ENCODE data around the gene DAB1.

DAB1 gene

DNA sequence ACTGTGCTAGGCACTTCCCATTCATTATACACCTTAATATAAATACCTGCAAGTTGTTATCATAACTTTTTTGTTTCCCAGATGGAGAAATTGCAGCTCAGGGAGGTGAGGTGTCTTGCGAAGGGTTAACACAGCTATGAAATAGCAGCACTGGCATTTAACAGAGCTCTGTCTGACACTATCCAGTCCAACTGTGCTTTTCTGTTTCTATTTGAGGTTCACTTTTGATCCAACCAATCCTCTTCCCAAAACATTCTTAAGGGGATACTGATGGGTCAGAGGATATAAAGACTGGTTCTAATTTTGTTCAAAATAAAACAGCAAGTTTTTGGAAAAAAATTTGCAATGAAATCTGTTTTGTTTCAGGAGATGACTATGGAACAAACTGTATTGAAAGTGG, 411.5 kb downstream of the DAB1 start:
- FAIRE-seq: no peak

GRCh38 chr1:57010511-57010910, 413.3 kb downstream of the DAB1 start:
- FAIRE-seq: no peak

DNA sequence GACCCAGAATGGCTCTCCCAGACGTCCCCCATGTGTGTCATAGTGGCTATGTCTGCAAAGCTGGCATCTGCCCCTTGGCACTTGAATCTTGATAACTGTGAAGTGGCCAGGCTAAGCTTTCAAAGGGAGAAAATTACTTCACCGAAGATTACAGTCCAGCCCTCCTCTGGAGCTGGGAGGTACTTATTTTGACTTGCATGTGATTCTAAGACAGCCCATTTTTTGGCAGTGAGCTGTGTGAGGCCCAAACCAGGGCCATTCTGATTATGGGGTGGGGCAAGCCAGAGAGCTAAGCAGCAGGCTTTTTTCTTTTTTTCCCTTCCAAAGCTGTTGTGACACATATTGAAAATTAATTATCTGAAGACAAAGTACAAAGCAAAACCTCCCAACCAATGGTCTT, 415.9 kb downstream of the DAB1 start:
- FAIRE-seq: no peak

DNA sequence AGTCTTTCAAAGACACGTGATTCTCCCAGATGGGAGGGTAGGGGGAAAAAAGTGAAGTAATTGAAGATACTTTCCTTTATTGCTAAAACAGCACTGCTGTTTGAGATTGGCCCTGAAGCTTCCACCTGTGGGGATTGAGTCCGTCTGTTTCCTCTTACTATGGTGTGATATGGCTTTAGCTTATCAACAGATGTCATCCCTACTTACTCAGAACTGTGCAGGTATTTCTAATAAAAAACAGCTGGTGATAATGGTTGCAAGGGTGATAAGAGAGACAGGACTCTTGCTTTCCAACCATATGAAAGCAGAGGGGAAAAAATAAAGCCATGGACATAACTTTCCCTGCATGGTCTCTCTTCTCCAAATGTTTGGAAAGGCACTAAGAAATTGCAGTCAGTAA, 416.4 kb downstream of the DAB1 start:
- FAIRE-seq: no peak

DNA sequence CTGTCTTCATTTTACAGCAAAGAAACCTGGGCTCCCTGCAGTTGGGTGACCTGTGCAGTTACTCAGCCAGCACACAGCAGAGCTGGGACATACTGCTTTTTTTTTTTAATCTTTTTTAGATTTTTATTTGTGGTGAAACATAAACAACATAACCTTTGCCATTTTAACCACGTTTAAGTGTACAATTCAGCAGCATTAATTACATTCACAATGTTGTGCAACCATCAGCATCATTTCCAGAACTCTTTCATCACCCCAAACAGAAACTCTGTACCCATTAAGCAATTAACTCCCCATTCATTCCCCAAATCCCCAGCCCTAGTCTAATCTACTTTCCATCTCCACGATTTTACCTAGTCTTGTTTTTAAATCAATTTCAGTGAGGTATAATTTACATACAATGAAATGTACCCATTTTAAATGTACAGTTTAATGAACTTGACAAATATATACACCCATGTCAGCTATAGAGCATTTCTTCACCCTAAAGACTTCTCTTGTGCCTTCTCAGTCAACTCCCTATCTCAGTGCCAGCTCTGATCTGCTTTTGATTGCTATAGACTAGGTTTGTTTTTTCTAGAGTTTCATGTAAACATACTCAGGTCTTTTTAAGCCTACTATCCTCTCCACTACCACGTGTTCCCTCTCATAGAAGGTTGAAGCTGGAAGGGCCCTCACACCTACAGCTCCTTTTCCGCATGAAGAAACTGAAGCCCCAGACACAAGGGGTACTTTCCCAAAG, 420.3 kb downstream of the DAB1 start:
- FAIRE-seq: no peak

DNA sequence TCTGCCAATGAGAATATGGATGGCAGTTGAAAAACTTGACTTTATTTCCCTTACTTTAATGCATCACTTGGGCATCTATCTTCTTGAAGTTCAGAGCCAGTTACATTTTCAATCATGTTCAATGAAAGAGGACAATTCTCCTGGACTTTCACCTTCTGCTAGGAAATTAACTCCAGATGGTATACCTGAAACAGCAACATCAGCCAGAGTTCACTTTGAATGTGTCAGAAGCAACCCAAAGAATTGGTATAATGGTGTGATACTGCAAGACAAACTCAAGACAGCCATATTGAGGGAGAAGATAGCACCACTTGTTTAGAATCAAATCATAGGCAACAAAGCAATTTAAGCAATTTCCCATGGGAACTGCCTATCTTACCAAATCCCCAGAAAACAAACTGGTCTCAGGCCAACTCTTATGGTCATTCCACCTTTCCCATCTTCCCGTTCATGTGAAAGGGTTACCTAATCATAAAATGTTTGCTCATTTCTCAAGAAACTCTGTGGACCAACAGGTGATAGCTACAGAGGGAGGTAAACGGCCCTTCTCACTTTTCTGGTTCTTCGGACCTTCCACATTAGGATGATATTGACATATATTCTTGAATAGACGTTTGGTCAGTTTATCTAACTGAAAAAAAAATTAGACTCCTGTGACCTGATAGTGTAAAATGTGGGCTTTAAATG, 428.3 kb downstream of the DAB1 start:
- FAIRE-seq: no peak

- no peak for FAIRE-seq
Observed at GRCh38 chr1:56993475-56993874, 430.4 kb downstream of the DAB1 start.

GRCh38 chr1:56992318-56993125, 431.3 kb downstream of the DAB1 start:
- FAIRE-seq: no peak

- FAIRE-seq: no peak
Observed at GRCh38 chr1:56991576-56991975, 432.3 kb downstream of the DAB1 start.

GRCh38 chr1:56986397-56986796, 437.5 kb downstream of the DAB1 start:
- no peak for FAIRE-seq

GRCh38 chr1:56985857-56986256, 438.0 kb downstream of the DAB1 start:
- FAIRE-seq: no peak

DNA sequence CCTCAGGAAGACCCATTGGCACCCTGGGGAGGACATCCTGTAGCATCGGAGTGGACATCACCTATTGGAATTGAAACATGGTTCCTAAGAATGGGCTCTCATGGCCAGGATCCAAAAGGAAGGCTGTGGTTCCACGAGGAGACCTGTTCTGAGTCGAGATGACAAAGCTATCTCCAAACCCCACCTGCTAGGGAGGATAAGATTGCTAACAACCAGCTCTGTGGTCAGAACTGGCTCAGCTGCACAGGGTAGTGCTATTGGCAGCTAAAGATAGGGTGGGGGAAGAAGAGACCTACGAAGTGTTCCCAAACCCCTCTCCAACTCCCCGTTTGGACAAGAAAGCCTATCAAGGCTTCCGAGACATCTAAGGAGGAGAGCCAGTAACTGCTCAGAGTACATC, 440.4 kb downstream of the DAB1 start:
- FAIRE-seq: no peak

DNA sequence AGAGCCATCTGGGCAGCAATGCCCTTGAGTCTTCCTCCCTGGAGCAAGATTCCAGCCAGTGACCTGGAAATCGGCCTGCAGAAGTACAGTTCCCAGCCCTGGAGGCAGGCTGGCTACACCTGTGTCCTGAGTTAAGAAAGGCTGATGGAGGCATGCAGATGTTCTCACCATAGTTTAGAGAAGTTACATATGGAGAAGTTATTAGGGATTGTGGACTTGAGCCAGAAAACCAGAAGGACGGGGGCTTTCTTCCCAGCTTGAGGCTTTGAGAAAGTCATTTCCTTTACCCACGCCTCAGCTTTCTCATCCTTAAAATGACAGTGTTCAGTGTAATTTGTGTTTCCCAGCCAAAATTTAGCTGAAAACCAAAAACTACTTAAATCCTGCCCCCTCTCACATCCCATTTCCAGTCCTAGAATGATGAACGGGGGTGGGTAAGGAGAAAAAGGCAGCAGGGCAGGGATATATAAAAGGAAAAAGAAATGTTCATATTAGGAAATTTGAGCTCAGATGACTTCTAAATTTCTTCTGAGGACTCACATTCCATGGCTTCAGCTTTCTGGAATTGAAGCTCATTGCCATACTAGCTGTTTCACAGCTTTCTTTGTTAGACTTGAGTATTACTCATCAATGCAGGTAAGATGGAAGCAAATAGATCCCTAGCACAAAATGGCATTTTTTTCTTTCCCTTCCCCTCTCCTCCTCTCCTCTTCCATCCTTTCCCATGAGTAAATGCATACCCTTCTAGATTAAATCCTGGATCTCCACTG, 443.7 kb downstream of the DAB1 start:
- FAIRE-seq: no peak

DNA sequence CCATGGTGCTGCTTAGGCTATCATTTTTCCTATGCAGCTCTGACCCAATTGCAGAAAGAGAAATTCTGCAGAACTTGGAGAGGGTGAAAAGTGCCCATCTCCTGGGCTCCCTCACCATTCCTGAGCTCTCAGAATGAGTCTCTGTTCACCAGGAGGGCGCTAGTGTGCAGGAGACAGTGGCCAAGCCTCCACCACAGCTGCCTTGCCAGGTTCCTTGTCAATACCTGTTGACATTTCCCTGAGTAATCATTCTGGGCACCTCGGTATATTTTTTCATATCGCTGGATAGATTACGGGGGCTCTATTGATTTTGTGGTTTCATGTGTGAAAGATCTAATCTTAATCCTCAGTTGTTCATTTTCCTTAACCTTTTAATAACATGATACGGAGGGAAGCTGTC, 445.0 kb downstream of the DAB1 start:
- no peak for FAIRE-seq

DNA sequence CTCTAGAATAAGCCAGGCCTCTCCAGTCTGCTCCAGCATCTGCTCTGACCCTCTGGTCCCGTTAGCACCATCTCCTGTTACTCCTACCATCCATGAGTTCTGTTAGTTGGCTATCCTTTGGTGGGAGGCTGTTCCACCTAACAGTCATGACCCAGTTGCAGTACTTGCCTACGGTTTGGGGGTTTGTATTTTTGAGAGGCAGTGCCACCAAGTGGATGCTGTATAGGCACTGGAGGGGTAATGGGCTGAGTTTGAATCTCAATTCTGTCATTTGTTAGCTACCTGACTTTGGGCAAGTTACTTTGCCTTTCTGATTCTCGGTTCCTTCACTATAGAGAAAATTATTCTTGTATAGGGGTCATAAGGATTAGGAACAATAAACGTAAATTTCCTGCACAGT, 445.9 kb downstream of the DAB1 start:
- no peak for FAIRE-seq

DNA sequence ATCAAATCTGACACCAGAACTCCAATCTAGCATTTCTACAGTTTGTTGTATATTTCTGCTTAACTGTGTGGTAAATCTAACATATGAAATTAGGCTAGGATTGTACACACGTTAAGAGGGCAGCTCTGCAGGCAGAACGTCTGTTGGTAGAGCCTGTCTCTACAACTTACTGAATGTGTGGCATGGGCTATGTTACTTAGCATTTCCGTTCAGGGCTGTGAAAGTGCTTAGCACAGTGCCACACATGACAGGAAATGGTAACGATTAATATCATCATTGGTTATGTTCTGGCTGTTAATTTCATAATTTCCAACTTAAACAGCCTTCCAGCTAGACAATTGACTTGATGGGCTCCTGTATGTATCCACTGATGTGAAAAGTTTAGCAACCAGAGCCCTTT, 448.4 kb downstream of the DAB1 start:
- no peak for FAIRE-seq

GRCh38 chr1:56973923-56974742, 449.7 kb downstream of the DAB1 start:
- no peak for FAIRE-seq

DNA sequence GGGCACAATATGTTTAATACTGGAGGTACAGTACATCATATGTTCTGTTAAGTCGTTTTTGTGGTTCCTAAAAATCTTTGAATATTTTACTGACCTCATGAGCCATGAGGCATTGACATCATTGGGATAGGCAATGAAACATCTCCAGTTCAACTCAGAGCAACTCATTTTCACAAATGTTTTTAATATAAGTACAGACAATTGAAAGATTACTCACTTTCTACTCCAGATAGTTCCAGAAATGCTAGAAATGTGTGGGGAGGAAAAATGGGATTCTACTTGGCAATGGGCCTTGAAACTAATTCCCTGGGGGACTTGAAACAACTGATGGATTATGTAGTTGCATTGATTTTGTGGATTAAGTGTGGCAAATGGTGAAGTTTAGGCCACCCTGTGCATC, 450.9 kb downstream of the DAB1 start:
- no peak for FAIRE-seq

- no peak for FAIRE-seq
Observed at GRCh38 chr1:56970280-56970679, 453.6 kb downstream of the DAB1 start.

DNA sequence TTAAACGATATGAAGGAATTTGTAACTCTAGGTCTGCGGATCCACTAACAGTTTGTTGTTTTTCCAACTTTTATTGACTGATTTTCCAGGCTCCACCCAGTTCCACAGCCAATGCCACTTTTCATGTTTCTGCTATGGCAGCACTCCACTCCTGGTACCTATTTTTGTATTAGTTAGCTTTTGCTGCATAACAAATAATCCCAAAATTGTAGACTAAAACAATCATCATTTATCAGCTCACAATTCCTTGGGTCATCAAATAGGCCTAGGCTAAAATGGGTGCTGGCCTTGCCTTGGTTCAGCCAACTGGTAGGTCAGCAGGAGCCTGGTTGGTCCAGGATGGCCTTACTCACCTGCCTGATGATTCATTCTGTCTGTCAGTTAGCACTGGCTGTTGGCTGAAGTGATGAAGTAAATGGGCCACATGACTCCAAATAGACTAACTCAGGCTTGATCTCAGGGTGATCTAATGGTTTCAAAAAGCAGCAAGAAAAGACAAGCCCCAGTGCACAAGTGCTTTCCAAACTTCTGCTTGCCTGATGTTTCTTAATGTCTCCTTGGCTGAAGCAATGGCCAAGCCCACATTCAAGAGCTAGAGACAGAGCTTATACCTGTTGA, 454.9 kb downstream of the DAB1 start:
- no peak for FAIRE-seq
